ENCODE measurements around the gene VPS16. TPM values are rescaled to one million over a fixed set of nuclear protein-coding genes. Genes with fewer than 3 reads are reported as not detected.

The VPS16 gene
- total and polyA plus RNA-seq, 7 experiments from 2014 or later, result 25.0 to 62.4 (median 54.0) TPM

DNA sequence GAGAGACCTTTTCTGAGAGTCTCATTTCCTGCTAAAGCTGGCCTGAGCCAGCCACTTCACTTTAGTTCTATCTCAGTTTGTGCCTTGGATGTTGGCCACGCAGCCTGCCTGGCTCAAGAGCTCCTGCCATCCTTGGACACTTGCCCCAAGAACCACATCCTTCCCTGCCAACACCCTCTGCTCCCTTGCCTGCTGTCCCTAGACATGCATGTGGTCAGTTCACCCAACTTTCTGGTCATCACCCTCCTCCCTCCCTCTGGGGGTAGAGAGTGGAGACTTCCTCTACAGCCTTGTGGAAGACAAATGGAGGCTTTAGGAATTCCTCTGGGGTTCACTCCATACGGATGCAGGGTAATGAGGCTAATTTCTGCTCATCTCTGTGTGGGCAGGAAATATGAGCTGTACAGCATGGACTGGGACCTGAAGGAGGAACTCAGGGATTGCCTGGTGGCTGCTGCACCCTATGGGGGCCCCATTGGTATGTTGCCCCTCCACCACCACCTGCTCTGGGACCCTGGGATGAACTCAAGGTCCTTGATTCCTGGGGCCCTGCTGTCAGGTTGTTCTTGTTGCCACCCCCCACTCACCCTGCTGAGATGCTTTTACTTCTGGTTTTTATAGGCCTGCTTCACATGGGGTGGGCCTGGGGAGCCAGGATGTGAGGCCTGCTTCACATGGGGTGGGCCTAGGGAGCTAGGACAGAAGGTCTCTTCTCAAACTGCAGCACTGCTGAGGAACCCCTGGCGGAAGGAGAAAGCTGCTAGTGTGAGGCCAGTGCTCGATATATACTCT lies 19.0 kb downstream of the VPS16 start:
- Mint-ChIP-seq H3K4me1 (peaks cover 0 to 5% (median 2%) of the 10 kb centered on the region in 7 donors), H3K27me3 (no peaks in the 10 kb centered on the region), H3K27ac (peak overlapping the region in 1 of 9 donors; percentile 43), H3K36me3 (peaks cover 0 to 15% (median 6%) of the 10 kb centered on the region in 5 donors), H3K4me3 (no peak overlapping the region), H3K9me3 (no peaks in the 10 kb centered on the region)
- no peak overlapping the region for H3K4me3 ChIP-seq (ENCODE audit: low read length)
- intact Hi-C loops (cut with micrococcal nuclease), result no loop called here
- peaks cover 0 to 34% (median 4%) of the 10 kb centered on the region in 3 experiments for H3K36me3 ChIP-seq (ENCODE audit: control insufficient read depth in 2 of 3, insufficient read depth in 3 of 3, low read length in 3 of 3)
- ChIA-PET POLR2A (no interaction called here), CTCF (interaction anchor here (0.9 kb wide), 1 partner anchor 41 kb away, joined by 3 read pairs; no protein-coding TSS in a partner anchor)
- H3K9me3 ChIP-seq (ENCODE audit: control insufficient read depth in 2 of 3, low read length in 3 of 3), result no peaks in the 10 kb centered on the region
- H3K4me1 ChIP-seq (ENCODE audit: control insufficient read depth in 2 of 2, insufficient read depth in 2 of 2, low read length in 2 of 2), result no peaks in the 10 kb centered on the region
- H3K27me3 ChIP-seq (ENCODE audit: control insufficient read depth in 2 of 2, insufficient read depth in 2 of 2, low read length in 2 of 2), result no peaks in the 10 kb centered on the region
- no peak for ATAC-seq
- DNase-seq, result no peak
- no peak overlapping the region for H3K27ac ChIP-seq (ENCODE audit: low read depth, low read length)

- no peaks in the 10 kb centered on the region for H3K27me3 Mint-ChIP-seq
Observed at GRCh38 chr20:2864626-2865025, 24.1 kb downstream of the VPS16 start.

DNA sequence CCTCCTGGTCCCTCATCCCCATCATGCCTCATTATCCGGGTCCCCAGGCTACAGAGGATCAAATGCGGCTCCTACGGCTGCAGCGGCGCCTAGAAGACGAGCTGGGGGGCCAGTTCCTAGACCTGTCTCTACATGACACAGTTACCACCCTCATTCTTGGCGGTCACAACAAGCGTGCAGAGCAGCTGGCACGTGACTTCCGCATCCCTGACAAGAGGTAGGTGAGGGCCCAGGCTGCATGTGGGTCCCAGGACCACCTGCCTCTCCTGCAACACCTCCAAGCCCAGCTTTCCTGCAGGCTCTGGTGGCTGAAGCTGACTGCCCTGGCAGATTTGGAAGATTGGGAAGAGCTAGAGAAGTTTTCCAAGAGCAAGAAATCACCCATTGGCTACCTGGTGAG lies 24.6 kb downstream of the VPS16 start:
- H3K27me3 Mint-ChIP-seq, result no peaks in the 10 kb centered on the region
- peak overlapping the region in 4 of 10 donors; percentile 19 to 73 (median 46) for H3K4me3 Mint-ChIP-seq
- no peaks in the 10 kb centered on the region for H3K9me3 Mint-ChIP-seq
- ATAC-seq, result no peak
- Histone ChIP-seq H3K27me3 (ENCODE audit: control insufficient read depth in 2 of 2, insufficient read depth in 2 of 2, low read length in 2 of 2) (no peaks in the 10 kb centered on the region), H3K9me3 (ENCODE audit: control insufficient read depth in 2 of 3, low read length in 3 of 3) (no peaks in the 10 kb centered on the region), H3K4me1 (ENCODE audit: control insufficient read depth in 2 of 2, insufficient read depth in 2 of 2, low read length in 2 of 2) (peaks cover 6 to 27% of the 10 kb centered on the region in 2 donors), H3K36me3 (ENCODE audit: control insufficient read depth in 2 of 3, insufficient read depth in 3 of 3, low read length in 3 of 3) (peaks cover 0 to 40% (median 4%) of the 10 kb centered on the region in 3 experiments), H3K27ac (ENCODE audit: low read depth, low read length) (no peak overlapping the region), H3K4me3 (ENCODE audit: low read length) (no peak overlapping the region)
- ChIA-PET CTCF (interaction anchor here (0.6 to 0.8 kb wide), 2 partner anchors 22 to 74 kb away, joined by 3 read pairs; no protein-coding TSS in a partner anchor), POLR2A (interaction anchor here (1.0 kb wide), 1 partner anchor 21 kb away, joined by 3 read pairs; no protein-coding TSS in a partner anchor)
- peak overlapping the region in 6 of 9 donors; percentile 52 to 81 (median 66) for H3K27ac Mint-ChIP-seq
- H3K4me1 Mint-ChIP-seq, result peaks cover 11 to 41% (median 37%) of the 10 kb centered on the region in 7 donors
- DNase-seq, result no peak
- intact Hi-C loops (cut with micrococcal nuclease), result no loop called here
- peaks cover 0 to 13% (median 4%) of the 10 kb centered on the region in 5 donors for H3K36me3 Mint-ChIP-seq

More at GRCh38 chr20:2864626-2865025, 24.1 kb downstream of the VPS16 start:
- Mint-ChIP-seq H3K9me3 (no peaks in the 10 kb centered on the region), H3K36me3 (peaks cover 0 to 13% (median 4%) of the 10 kb centered on the region in 5 donors), H3K27ac (peak overlapping the region in 2 of 9 donors; percentile 57 to 69), H3K4me1 (peaks cover 11 to 41% (median 37%) of the 10 kb centered on the region in 7 donors), H3K4me3 (no peak overlapping the region)
- intact Hi-C loops (cut with micrococcal nuclease), result no loop called here
- no peak overlapping the region for H3K27ac ChIP-seq (ENCODE audit: low read depth, low read length)
- peaks cover 0 to 40% (median 4%) of the 10 kb centered on the region in 3 experiments for H3K36me3 ChIP-seq (ENCODE audit: control insufficient read depth in 2 of 3, insufficient read depth in 3 of 3, low read length in 3 of 3)
- H3K9me3 ChIP-seq (ENCODE audit: control insufficient read depth in 2 of 3, low read length in 3 of 3), result no peaks in the 10 kb centered on the region
- ChIA-PET CTCF (interaction anchor here (0.8 kb wide), 1 partner anchor 75 kb away, joined by 3 read pairs; no protein-coding TSS in a partner anchor), POLR2A (interaction anchor here (1.0 kb wide), 1 partner anchor 21 kb away, joined by 3 read pairs; no protein-coding TSS in a partner anchor)
- no peak for DNase-seq
- peaks cover 6 to 27% of the 10 kb centered on the region in 2 donors for H3K4me1 ChIP-seq (ENCODE audit: control insufficient read depth in 2 of 2, insufficient read depth in 2 of 2, low read length in 2 of 2)
- no peak overlapping the region for H3K4me3 ChIP-seq (ENCODE audit: low read length)
- no peaks in the 10 kb centered on the region for H3K27me3 ChIP-seq (ENCODE audit: control insufficient read depth in 2 of 2, insufficient read depth in 2 of 2, low read length in 2 of 2)
- no peak for ATAC-seq

DNA sequence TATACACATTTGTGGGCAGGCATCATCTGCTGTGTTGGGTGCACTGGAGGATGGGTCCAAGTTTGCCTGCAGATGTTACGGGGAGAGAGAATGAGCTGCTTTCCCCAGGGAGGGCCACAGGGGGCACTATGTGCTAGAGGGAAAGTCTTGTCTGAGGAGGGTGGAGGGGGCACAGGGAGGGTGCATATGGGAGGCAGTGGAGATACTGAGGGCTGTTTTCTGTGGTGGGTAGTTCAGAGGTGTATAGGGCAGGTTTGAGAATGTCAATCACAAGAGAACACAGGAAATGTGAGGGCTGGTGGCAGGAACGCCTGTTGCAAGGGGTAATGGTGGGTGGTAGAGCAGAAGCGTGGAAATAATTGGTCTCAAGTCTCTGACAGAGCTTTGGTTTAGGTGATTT lies 25.1 kb downstream of the VPS16 start:
- Mint-ChIP-seq H3K27ac (peak overlapping the region in 7 of 9 donors; percentile 10 to 79 (median 59)), H3K9me3 (no peaks in the 10 kb centered on the region), H3K4me1 (peaks cover 15 to 41% (median 37%) of the 10 kb centered on the region in 7 donors), H3K4me3 (peak overlapping the region in 8 of 10 donors; percentile 1 to 51 (median 10)), H3K36me3 (peaks cover 0 to 13% (median 4%) of the 10 kb centered on the region in 5 donors), H3K27me3 (no peaks in the 10 kb centered on the region)
- peak; percentile 74 for ATAC-seq
- DNase-seq, result peak in 4 of 9 donors; percentile 26 to 56 (median 50)
- H3K9me3 ChIP-seq (ENCODE audit: control insufficient read depth in 2 of 3, low read length in 3 of 3), result no peaks in the 10 kb centered on the region
- H3K36me3 ChIP-seq (ENCODE audit: control insufficient read depth in 2 of 3, insufficient read depth in 3 of 3, low read length in 3 of 3), result peaks cover 0 to 37% (median 4%) of the 10 kb centered on the region in 3 experiments
- H3K27me3 ChIP-seq (ENCODE audit: control insufficient read depth in 2 of 2, insufficient read depth in 2 of 2, low read length in 2 of 2), result no peaks in the 10 kb centered on the region
- CTCF ChIA-PET, result interaction anchor here (0.6 to 0.8 kb wide), 2 partner anchors 22 to 75 kb away, joined by 3 read pairs; no protein-coding TSS in a partner anchor
- intact Hi-C loops (cut with micrococcal nuclease), result no loop called here
- no peak overlapping the region for H3K27ac ChIP-seq (ENCODE audit: low read depth, low read length)
- POLR2A ChIA-PET, result interaction anchor here (1.0 kb wide), 1 partner anchor 22 kb away, joined by 3 read pairs; no protein-coding TSS in a partner anchor
- H3K4me1 ChIP-seq (ENCODE audit: control insufficient read depth in 2 of 2, insufficient read depth in 2 of 2, low read length in 2 of 2), result peaks cover 6 to 27% of the 10 kb centered on the region in 2 donors
- H3K4me3 ChIP-seq (ENCODE audit: low read length), result no peak overlapping the region

GRCh38 chr20:2866236-2866635 lies 25.7 kb downstream of the VPS16 start:
- Mint-ChIP-seq H3K27ac (peak overlapping the region in 6 of 9 donors; percentile 10 to 79 (median 54)), H3K36me3 (peaks cover 0 to 9% (median 2%) of the 10 kb centered on the region in 5 donors), H3K9me3 (no peaks in the 10 kb centered on the region), H3K4me1 (peaks cover 21 to 41% (median 39%) of the 10 kb centered on the region in 7 donors), H3K4me3 (peak overlapping the region in 2 of 10 donors; percentile 42 to 51), H3K27me3 (no peaks in the 10 kb centered on the region)
- peak; percentile 46 for ATAC-seq
- POLR2A ChIA-PET, result interaction anchor here (0.7 to 1.2 kb wide), 2 partner anchors 22 to 96 kb away, joined by 3 read pairs; no protein-coding TSS in a partner anchor
- peaks cover 0 to 31% (median 2%) of the 10 kb centered on the region in 3 experiments for H3K36me3 ChIP-seq (ENCODE audit: control insufficient read depth in 2 of 3, insufficient read depth in 3 of 3, low read length in 3 of 3)
- H3K4me1 ChIP-seq (ENCODE audit: control insufficient read depth in 2 of 2, insufficient read depth in 2 of 2, low read length in 2 of 2), result peaks cover 6 to 27% of the 10 kb centered on the region in 2 donors
- no peaks in the 10 kb centered on the region for H3K9me3 ChIP-seq (ENCODE audit: control insufficient read depth in 2 of 3, low read length in 3 of 3)
- intact Hi-C loops (cut with micrococcal nuclease), result no loop called here
- no peak for DNase-seq
- H3K27me3 ChIP-seq (ENCODE audit: control insufficient read depth in 2 of 2, insufficient read depth in 2 of 2, low read length in 2 of 2), result no peaks in the 10 kb centered on the region
- CTCF ChIA-PET, result interaction anchor here (0.6 kb wide), 1 partner anchor 8 kb away, joined by 3 read pairs; no protein-coding TSS in a partner anchor
- no peak overlapping the region for H3K27ac ChIP-seq (ENCODE audit: low read depth, low read length)
- H3K4me3 ChIP-seq (ENCODE audit: low read length), result no peak overlapping the region

GRCh38 chr20:2867081-2867864 lies 26.7 kb downstream of the VPS16 start:
- Mint-ChIP-seq H3K27me3 (no peaks in the 10 kb centered on the region), H3K27ac (peak overlapping the region in 8 of 9 donors; percentile 7 to 75 (median 38)), H3K9me3 (no peaks in the 10 kb centered on the region), H3K4me1 (peaks cover 24 to 47% (median 44%) of the 10 kb centered on the region in 7 donors), H3K4me3 (peak overlapping the region in 2 of 10 donors; percentile 16 to 29), H3K36me3 (peaks cover 0 to 7% (median 0%) of the 10 kb centered on the region in 5 donors)
- ATAC-seq (no peak), DNase-seq (no peak)
- Histone ChIP-seq H3K9me3 (ENCODE audit: control insufficient read depth in 2 of 3, low read length in 3 of 3) (no peaks in the 10 kb centered on the region), H3K4me3 (ENCODE audit: low read length) (no peak overlapping the region), H3K36me3 (ENCODE audit: control insufficient read depth in 2 of 3, insufficient read depth in 3 of 3, low read length in 3 of 3) (peaks cover 0 to 20% (median 0%) of the 10 kb centered on the region in 3 experiments), H3K27ac (ENCODE audit: low read depth, low read length) (no peak overlapping the region), H3K4me1 (ENCODE audit: control insufficient read depth in 2 of 2, insufficient read depth in 2 of 2, low read length in 2 of 2) (peaks cover 9 to 27% of the 10 kb centered on the region in 2 donors), H3K27me3 (ENCODE audit: control insufficient read depth in 2 of 2, insufficient read depth in 2 of 2, low read length in 2 of 2) (no peaks in the 10 kb centered on the region)
- POLR2A ChIA-PET, result interaction anchor here (1.2 kb wide), 1 partner anchor 95 kb away, joined by 3 read pairs; no protein-coding TSS in a partner anchor
- intact Hi-C loops (cut with micrococcal nuclease), result no loop called here
- CTCF ChIA-PET, result no interaction called here
